Endothelial cell of umbilical vein (primary cell): ENCODE data around the gene MRPL27. TPM values are rescaled to one million over a fixed set of nuclear protein-coding genes. Genes with fewer than 3 reads are reported as not detected.

ENCODE experiments used
- BruUV-seq: library from RNA; stranded (reverse); fragments of 400-500 nt; replicated peaks from 2 replicates; lab custom pipeline; 2021; lab: Mats Ljungman, UMichigan
- CTCF ChIA-PET: fragments of 300-600, 350-600 bp; sonication (Branson Sonifier 250); formaldehyde crosslinking; loops from one replicate; lab custom pipeline; 2021; ENCODE audit warnings: antibody characterized with exemption, inconsistent platforms; lab: Charles Lee
- POLR2A ChIA-PET: fragments of 300-600, 350-600 bp; sonication (Branson Sonifier 250); formaldehyde crosslinking; loops from one replicate; lab custom pipeline; 2021; ENCODE audit warnings: antibody characterized with exemption, inconsistent platforms; lab: Charles Lee
- DNase-seq: peaks from one replicate; pipeline ENCODE4 v3.0.0-alpha.2; 2011; ENCODE audit warnings: low read depth, low spot score
- FAIRE-seq: peaks from 2 replicates; lab custom pipeline; 2011; peaks lifted over from hg19 to GRCh38; lab: Jason Lieb, UNC
- H2AFZ ChIP-seq: 2 replicates; pipeline ENCODE4 v1.6.0; 2012; ENCODE audit warnings: low read depth, low read length, control low read depth, inconsistent platforms
- H3K27ac ChIP-seq: 2 replicates; pipeline ENCODE4 v1.5.1; 2011; ENCODE audit warnings: low read depth, mild to moderate bottlenecking, control low read depth, low read length, moderate library complexity; ENCODE audit not compliant: insufficient read depth
- H3K27me3 ChIP-seq, 2 experiments: 2 replicates each; pipeline versions ENCODE4 v1.6.0 to v1.6.1; 2011; ENCODE audit warnings: low read length in 2 of 2, mixed read lengths in 1 of 2; ENCODE audit not compliant: control insufficient read depth in 2 of 2, insufficient read depth in 2 of 2
- H3K36me3 ChIP-seq, 2 experiments: 2 replicates in 1 of 2; 3 replicates in 1 of 2; pipeline ENCODE4 v1.5.1; 2011; ENCODE audit warnings: low read length in 2 of 2, mild to moderate bottlenecking in 1 of 2, moderate library complexity in 1 of 2; ENCODE audit not compliant: control insufficient read depth in 2 of 2, insufficient read depth in 2 of 2; ENCODE audit errors: extremely low read depth in 1 of 2
- H3K4me1 ChIP-seq: 3 replicates; pipeline ENCODE4 v1.5.1; 2011; ENCODE audit warnings: mild to moderate bottlenecking, low read length; ENCODE audit not compliant: control insufficient read depth, insufficient read depth; ENCODE audit errors: extremely low read depth
- H3K4me2 ChIP-seq: 2 replicates; pipeline ENCODE4 v1.6.1; 2011; ENCODE audit warnings: low read length, control low read depth, mixed read lengths; ENCODE audit not compliant: insufficient read depth
- H3K4me3 ChIP-seq, 3 experiments: fragments of 200-600 bp in 1 of 3; sonication (generic), shearing (Covaris generic) in 1 of 3; replicated peaks in 1 of 3; 2 replicates each; pipeline ENCODE4 v1.5.1; 2011 to 2016; ENCODE audit warnings: control low read depth in 3 of 3, low read length in 3 of 3, mild to moderate bottlenecking in 2 of 3, inconsistent platforms in 1 of 3, low read depth in 1 of 3, moderate library complexity in 1 of 3; ENCODE audit not compliant: insufficient read depth in 1 of 3
- H3K79me2 ChIP-seq: 2 replicates; pipeline ENCODE4 v1.6.0; 2012; ENCODE audit warnings: low read length, inconsistent platforms; ENCODE audit not compliant: control insufficient read depth, insufficient read depth
- H3K9ac ChIP-seq: replicated peaks from 2 replicates; pipeline ENCODE3; 2011; ENCODE audit warnings: low read length, control low read depth; ENCODE audit not compliant: insufficient read depth; ENCODE audit errors: extremely low read depth
- H3K9me1 ChIP-seq: replicated peaks from 3 replicates; pipeline ENCODE4 v1.6.0; 2011; ENCODE audit warnings: mild to moderate bottlenecking, low read length; ENCODE audit not compliant: control insufficient read depth, insufficient read depth; ENCODE audit errors: extremely low read depth
- H3K9me3 ChIP-seq: replicated peaks from 2 replicates; pipeline ENCODE4 v1.5.1; 2012; ENCODE audit warnings: low read length, inconsistent platforms; ENCODE audit not compliant: control insufficient read depth, insufficient read depth
- H4K20me1 ChIP-seq: replicated peaks from 2 replicates; pipeline ENCODE3; 2011; ENCODE audit warnings: mild to moderate bottlenecking, low read length; ENCODE audit not compliant: control insufficient read depth, insufficient read depth; ENCODE audit errors: extremely low read depth
- CTCF ChIP-seq, 2 donors: IDR thresholded peaks; 1 replicate in 1 of 2; 2 replicates in 1 of 2; pipeline ENCODE4 v1.5.1; 2011; ENCODE audit warnings: low read length in 2 of 2, mild to moderate bottlenecking in 2 of 2, moderate library complexity in 2 of 2, control low read depth in 1 of 2, inconsistent platforms in 1 of 2, low read depth in 1 of 2; ENCODE audit not compliant: insufficient read depth in 1 of 2; ENCODE audit errors: extremely low read depth in 1 of 2
- EZH2 ChIP-seq: IDR thresholded peaks from 2 replicates; pipeline ENCODE4 v1.6.1; 2012; ENCODE audit warnings: borderline replicate concordance, low read depth, mild to moderate bottlenecking, moderate library complexity, low read length, inconsistent platforms; ENCODE audit not compliant: severe bottlenecking
- FOS ChIP-seq: IDR thresholded peaks from 2 replicates; pipeline ENCODE4 v1.6.1; 2011; ENCODE audit warnings: mild to moderate bottlenecking, low read length, moderate library complexity, borderline replicate concordance; ENCODE audit not compliant: insufficient read depth
- GATA2 ChIP-seq: IDR thresholded peaks from 2 replicates; pipeline ENCODE4 v1.7.0; 2011; ENCODE audit warnings: low read depth, mild to moderate bottlenecking, moderate library complexity, mixed read lengths, low read length; ENCODE audit not compliant: insufficient read length, insufficient read depth
- JUN ChIP-seq: IDR thresholded peaks from 2 replicates; pipeline ENCODE4 v1.6.1; 2011; ENCODE audit warnings: borderline replicate concordance, low read depth; ENCODE audit not compliant: insufficient read length, insufficient read depth
- MAX ChIP-seq: IDR thresholded peaks from 2 replicates; pipeline ENCODE4 v1.6.1; 2011; ENCODE audit not compliant: insufficient read depth, insufficient read length
- MYC ChIP-seq: IDR thresholded peaks from one replicate; pipeline ENCODE4 v1.6.1; 2011; ENCODE audit warnings: mild to moderate bottlenecking, low read depth, low read length
- POLR2A ChIP-seq: IDR thresholded peaks from 2 replicates; pipeline ENCODE4 v1.6.1; 2012; ENCODE audit warnings: low read depth, mild to moderate bottlenecking, control low read depth, low read length
- POLR2AphosphoS5 ChIP-seq: IDR thresholded peaks from 2 replicates; pipeline ENCODE4 v1.6.1; 2012; ENCODE audit warnings: low read depth, mild to moderate bottlenecking, control low read depth, low read length, moderate library complexity; ENCODE audit not compliant: insufficient read depth
- dilution Hi-C: fragments of 300-500 bp; cut with MboI; formaldehyde crosslinking; loops from one replicate; pipeline ENCODE4 v1.15.0; 2019; ENCODE audit warnings: low sequenced_read_pairs; ENCODE audit not compliant: extremely low pct_ligation_motif_present
- intact Hi-C: fragments of 100-400 bp; cut with micrococcal nuclease; formaldehyde crosslinking; loops from one replicate; pipeline ENCODE4 v1.10.0; 2022
- polyA plus RNA-seq, 4 experiments: library from polyadenylated mRNA; depleted of rRNA in 3 of 4; stranded (reverse) in 3 of 4; unstranded in 1 of 4; fragments of >200 nt; gene quantifications; 2 replicates each; pipeline versions ENCODE4 v1.2.1 to v1.2.3, GENCODE V29; 2011 to 2012; ENCODE audit warnings: missing spikeins in 1 of 4
- total RNA-seq: library from RNA; stranded (reverse); gene quantifications from 2 replicates; pipeline ENCODE4 v1.2.3, GENCODE V29; 2021

MRPL27 gene
- total and polyA plus RNA-seq, 2 donors (not counting 3 experiments of a cell fraction or from before 2014, with no cell fraction given) = 76.2 to 158 TPM

- POLR2A ChIA-PET = no interaction called here
- TF ChIP-seq POLR2AphosphoS5 (no peak), JUN (no peak), FOS (no peak), GATA2 (no peak), EZH2 (no peak), POLR2A (no peak), CTCF (IDR thresholded peaks at IDR 0.05; ENCODE audit: extremely low read depth in 1 of 2, insufficient read depth in 1 of 2, low read depth in 1 of 2, low read length in 2 of 2) (no peak), MAX (no peak), MYC (no peak)
- H4K20me1 ChIP-seq = no peaks in the 10 kb centered on the region
- no peaks in the 10 kb centered on the region for H3K27me3 ChIP-seq
- DNase-seq = no peak
- H3K9me3 ChIP-seq = no peaks in the 10 kb centered on the region
- H3K4me1 ChIP-seq = no peaks in the 10 kb centered on the region
- no peak for FAIRE-seq
- CTCF ChIA-PET = interaction anchor here (0.5 kb wide), 1 partner anchor 12 kb away, joined by 3 read pairs; no protein-coding TSS in a partner anchor
- H3K4me2 ChIP-seq = no peak overlapping the region
- dilution Hi-C loops = no loop called here
- no TSS peak for BruUV-seq
- no peak overlapping the region for H3K27ac ChIP-seq
- no peak overlapping the region for H3K9ac ChIP-seq
- no peaks in the 10 kb centered on the region for H3K9me1 ChIP-seq
- H3K79me2 ChIP-seq = no peaks in the 10 kb centered on the region
- no peak overlapping the region for H3K4me3 ChIP-seq
- no peak overlapping the region for H2AFZ ChIP-seq
- intact Hi-C loops = no loop called here
- H3K36me3 ChIP-seq = peaks cover 3 to 39% of the 10 kb centered on the region in 2 experiments
These were observed 17.7 kb downstream of the MRPL27 start for GRCh38 chr17:50355336-50355700.
